HG03060 (cell line): ENCODE data around the gene IPP.
A peak's percentile ranks its signal among the peaks of the same experiment; 100 is the strongest.
"Not testable (repeated sequence)": the region's sequence is repeated elsewhere in the genome, so short reads cannot be mapped to it uniquely, and the experiment has no call there.

Experiments used
- ATAC-seq: cut with Tn5 transposase; IDR thresholded peaks from one replicate; pipeline ENCODE4 v1.9.1; 2021; ENCODE audit warnings: low read depth, moderate number of reproducible peaks; ENCODE audit not compliant: unreplicated experiment

The IPP gene

GRCh38 chr1:45746922-45747321 is 3.5 kb downstream of the IPP start:
- no peak for ATAC-seq

- ATAC-seq, result not testable (repeated sequence)
Observed at GRCh38 chr1:45739641-45740156, 10.8 kb downstream of the IPP start.

- ATAC-seq, result no peak
Observed at GRCh38 chr1:45739137-45739536, 11.3 kb downstream of the IPP start.

- no peak for ATAC-seq
Observed at GRCh38 chr1:45730780-45731319, 19.6 kb downstream of the IPP start.

- no peak for ATAC-seq
Observed at GRCh38 chr1:45730075-45730779, 20.2 kb downstream of the IPP start.

GRCh38 chr1:45726007-45726406 is 24.4 kb downstream of the IPP start:
- ATAC-seq, result not testable (repeated sequence)

- ATAC-seq, result no peak
Observed at GRCh38 chr1:45723248-45723930, 27.1 kb downstream of the IPP start.

- ATAC-seq, result no peak
Observed at GRCh38 chr1:45722809-45723208, 27.6 kb downstream of the IPP start.

GRCh38 chr1:45721207-45721606 is 29.2 kb downstream of the IPP start:
- ATAC-seq, result no peak

- no peak for ATAC-seq
Observed at GRCh38 chr1:45718289-45718688, 32.2 kb downstream of the IPP start.

- ATAC-seq, result not testable (repeated sequence)
Observed at GRCh38 chr1:45717386-45717785, 33.1 kb downstream of the IPP start.

- no peak for ATAC-seq
Observed at GRCh38 chr1:45716700-45717099, 33.8 kb downstream of the IPP start.

GRCh38 chr1:45713711-45714110 is 36.7 kb downstream of the IPP start:
- ATAC-seq, result no peak

- no peak for ATAC-seq
Observed at GRCh38 chr1:45704637-45705036, 45.8 kb downstream of the IPP start.

GRCh38 chr1:45694823-45695222 is 55.6 kb downstream of the IPP start:
- ATAC-seq, result no peak

GRCh38 chr1:45693811-45694210 is 56.6 kb downstream of the IPP start:
- ATAC-seq, result not testable (repeated sequence)

- ATAC-seq, result no peak
Observed at GRCh38 chr1:45687754-45688740, 62.4 kb downstream of the IPP start, which contains the start of gene TMEM69. Gene TMEM69 (plus strand): TSS chr1:45688181. CDS start chr1:45691069, 2,888 bp downstream.

GRCh38 chr1:45687014-45687753 is 63.3 kb downstream of the IPP start:
- ATAC-seq, result peak; percentile 64

- ATAC-seq, result peak; percentile 34
Observed at GRCh38 chr1:45686288-45687013, 64.0 kb downstream of the IPP start, which contains the start of gene GPBP1L1. Gene GPBP1L1 (minus strand): TSS chr1:45686533. CDS start chr1:45659087, 27,446 bp downstream.
